Endothelial cell of umbilical vein (primary cell): ENCODE results near the gene TMEM41A.

Experiments used
- POLR2A ChIP-seq: IDR thresholded peaks from 2 replicates; pipeline ENCODE4 v1.6.1; 2012; ENCODE audit warnings: low read depth, mild to moderate bottlenecking, control low read depth, low read length
- TF ChIP-seq, protein P1 (sequence below), 2 donors: IDR thresholded peaks; 1 replicate in 1 of 2; 2 replicates in 1 of 2; pipeline ENCODE4 v1.5.1; 2011; ENCODE audit warnings: low read length in 2 of 2, mild to moderate bottlenecking in 2 of 2, moderate library complexity in 2 of 2, control low read depth in 1 of 2, inconsistent platforms in 1 of 2, low read depth in 1 of 2; ENCODE audit not compliant: insufficient read depth in 1 of 2; ENCODE audit errors: extremely low read depth in 1 of 2
- TF ChIP-seq, protein P2 (sequence below): IDR thresholded peaks from 2 replicates; pipeline ENCODE4 v1.6.1; 2011; ENCODE audit not compliant: insufficient read depth, insufficient read length

DNA sequence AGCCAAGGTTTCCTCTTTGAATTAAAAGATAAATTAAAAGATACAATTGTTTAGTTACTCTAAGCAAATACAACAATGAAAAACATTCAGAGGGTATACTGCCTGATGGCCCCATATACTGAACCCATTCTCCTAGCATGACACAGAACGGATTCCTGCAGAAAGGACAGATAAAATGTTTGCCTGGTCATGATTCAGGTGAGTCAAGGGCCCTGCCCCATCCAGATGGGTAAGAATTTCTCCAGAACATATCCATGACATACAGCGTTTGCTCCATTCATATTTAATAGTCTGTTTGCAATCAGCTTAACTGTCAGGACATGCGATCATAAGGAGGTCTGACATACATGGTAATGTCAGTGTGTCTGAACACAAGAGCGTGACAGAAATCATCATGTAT is 8.6 kb downstream of the TMEM41A start:
- TF ChIP-seq, protein P1, sequence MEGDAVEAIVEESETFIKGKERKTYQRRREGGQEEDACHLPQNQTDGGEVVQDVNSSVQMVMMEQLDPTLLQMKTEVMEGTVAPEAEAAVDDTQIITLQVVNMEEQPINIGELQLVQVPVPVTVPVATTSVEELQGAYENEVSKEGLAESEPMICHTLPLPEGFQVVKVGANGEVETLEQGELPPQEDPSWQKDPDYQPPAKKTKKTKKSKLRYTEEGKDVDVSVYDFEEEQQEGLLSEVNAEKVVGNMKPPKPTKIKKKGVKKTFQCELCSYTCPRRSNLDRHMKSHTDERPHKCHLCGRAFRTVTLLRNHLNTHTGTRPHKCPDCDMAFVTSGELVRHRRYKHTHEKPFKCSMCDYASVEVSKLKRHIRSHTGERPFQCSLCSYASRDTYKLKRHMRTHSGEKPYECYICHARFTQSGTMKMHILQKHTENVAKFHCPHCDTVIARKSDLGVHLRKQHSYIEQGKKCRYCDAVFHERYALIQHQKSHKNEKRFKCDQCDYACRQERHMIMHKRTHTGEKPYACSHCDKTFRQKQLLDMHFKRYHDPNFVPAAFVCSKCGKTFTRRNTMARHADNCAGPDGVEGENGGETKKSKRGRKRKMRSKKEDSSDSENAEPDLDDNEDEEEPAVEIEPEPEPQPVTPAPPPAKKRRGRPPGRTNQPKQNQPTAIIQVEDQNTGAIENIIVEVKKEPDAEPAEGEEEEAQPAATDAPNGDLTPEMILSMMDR (IDR thresholded peaks at IDR 0.05; ENCODE audit: extremely low read depth in 1 of 2, insufficient read depth in 1 of 2, low read depth in 1 of 2, low read length in 2 of 2): no peak
- TF ChIP-seq POLR2A: no peak
- TF ChIP-seq, protein P2, sequence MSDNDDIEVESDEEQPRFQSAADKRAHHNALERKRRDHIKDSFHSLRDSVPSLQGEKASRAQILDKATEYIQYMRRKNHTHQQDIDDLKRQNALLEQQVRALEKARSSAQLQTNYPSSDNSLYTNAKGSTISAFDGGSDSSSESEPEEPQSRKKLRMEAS: no peak
